IMR-90 (cell line): Measurements from ENCODE around the gene CERS6. TPM values are rescaled to one million over a fixed set of nuclear protein-coding genes. Genes with fewer than 3 reads are reported as not detected.

ENCODE experiments used
- ATAC-seq: fragments of 200-7000 bp; cut with Tn5 transposase; 2 replicates; pipeline ENCODE4 v1.9.1; 2020; ENCODE audit warnings: low read depth, mild to moderate bottlenecking, moderate library complexity
- BruUV-seq: library from RNA; stranded (reverse); fragments of 400-500 nt; replicated peaks from 2 replicates; lab custom pipeline; 2021; lab: Mats Ljungman, UMichigan
- CTCF ChIA-PET: fragments of 300-600 bp; formaldehyde crosslinking; extraction: SDS; loops from one replicate; lab custom pipeline; 2021; ENCODE audit warnings: antibody characterized with exemption; lab: Yijun Ruan, JAX
- POLR2A ChIA-PET: fragments of 300-600 bp; sonication (Branson Sonifier 250); formaldehyde crosslinking; loops from one replicate; lab custom pipeline; 2022; ENCODE audit warnings: antibody characterized with exemption; ENCODE audit not compliant: unreplicated experiment; lab: Charles Lee
- DNase-seq: peaks from one replicate; pipeline ENCODE4 v3.0.0; 2013
- H2AFZ ChIP-seq: replicated peaks from 2 replicates; pipeline ENCODE3; 2013; ENCODE audit warnings: low read length, mild to moderate bottlenecking; ENCODE audit not compliant: poor library complexity
- H2AK5ac ChIP-seq: 2 replicates; pipeline ENCODE4 v1.6.1; 2013; ENCODE audit warnings: low read depth, low read length, inconsistent platforms
- H2AK9ac ChIP-seq: replicated peaks from 2 replicates; pipeline ENCODE3; 2013; ENCODE audit warnings: mild to moderate bottlenecking, low read depth, low read length, moderate library complexity; ENCODE audit not compliant: poor library complexity
- H2BK120ac ChIP-seq: 2 replicates; pipeline ENCODE4 v1.6.1; 2013; ENCODE audit warnings: low read depth, low read length, inconsistent platforms
- H2BK15ac ChIP-seq: 3 replicates; pipeline ENCODE4 v1.6.1; 2013; ENCODE audit warnings: low read depth, low read length, inconsistent platforms
- H2BK20ac ChIP-seq: 2 replicates; pipeline ENCODE4 v1.6.1; 2013; ENCODE audit warnings: low read depth, mild to moderate bottlenecking, inconsistent platforms, low read length, moderate library complexity
- H2BK5ac ChIP-seq: 2 replicates; pipeline ENCODE4 v1.6.1; 2013; ENCODE audit warnings: mild to moderate bottlenecking, low read depth, low read length, inconsistent platforms; ENCODE audit not compliant: poor library complexity, severe bottlenecking
- H3K14ac ChIP-seq: replicated peaks from 2 replicates; pipeline ENCODE4 v1.6.1; 2013; ENCODE audit warnings: low read depth, low read length, inconsistent platforms
- H3K18ac ChIP-seq: 2 replicates; pipeline ENCODE4 v1.6.1; 2013; ENCODE audit warnings: low read depth, low read length, control low read depth
- H3K23ac ChIP-seq: 2 replicates; pipeline ENCODE4 v1.6.1; 2013; ENCODE audit warnings: low read depth, low read length, inconsistent platforms
- H3K27ac ChIP-seq: 2 replicates; pipeline ENCODE4 v1.5.1; 2013; ENCODE audit warnings: mild to moderate bottlenecking, control low read depth, low read length; ENCODE audit not compliant: insufficient read depth
- H3K27me3 ChIP-seq: 2 replicates; pipeline ENCODE4 v1.6.1; 2013; ENCODE audit warnings: low read length; ENCODE audit not compliant: control insufficient read depth, insufficient read depth
- H3K36me3 ChIP-seq: 2 replicates; pipeline ENCODE4 v1.6.1; 2013; ENCODE audit warnings: low read length, mixed read lengths; ENCODE audit not compliant: control insufficient read depth, insufficient read depth
- H3K4ac ChIP-seq: 2 replicates; pipeline ENCODE4 v1.6.1; 2013; ENCODE audit warnings: low read depth, low read length, inconsistent platforms
- H3K4me1 ChIP-seq: 2 replicates; pipeline ENCODE4 v1.6.1; 2013; ENCODE audit warnings: low read length, mixed read lengths; ENCODE audit not compliant: control insufficient read depth, insufficient read depth
- H3K4me2 ChIP-seq: 2 replicates; pipeline ENCODE4 v1.6.1; 2013; ENCODE audit warnings: low read depth, mild to moderate bottlenecking, control low read depth, low read length, moderate library complexity
- H3K4me3 ChIP-seq: 2 replicates; pipeline ENCODE4 v1.5.1; 2013; ENCODE audit warnings: low read depth, mild to moderate bottlenecking, control low read depth, low read length, moderate library complexity; ENCODE audit not compliant: insufficient read depth
- H3K56ac ChIP-seq: 2 replicates; pipeline ENCODE4 v1.6.1; 2013; ENCODE audit warnings: low read length, inconsistent platforms; ENCODE audit not compliant: insufficient read depth; ENCODE audit errors: extremely low read depth
- H3K79me1 ChIP-seq, 2 experiments: 2 replicates each; pipeline ENCODE4 v1.6.1; 2013; ENCODE audit warnings: low read length in 2 of 2, inconsistent platforms in 1 of 2, low read depth in 1 of 2
- H3K9ac ChIP-seq: 2 replicates; pipeline ENCODE4 v1.6.1; 2013; ENCODE audit warnings: low read depth, low read length, control low read depth
- H3K9me1 ChIP-seq: 2 replicates; pipeline ENCODE4 v1.6.1; 2013; ENCODE audit warnings: low read length, inconsistent platforms; ENCODE audit not compliant: insufficient read depth
- H3K9me3 ChIP-seq: 2 replicates; pipeline ENCODE4 v1.6.1; 2013; ENCODE audit warnings: low read length; ENCODE audit not compliant: control insufficient read depth, insufficient read depth
- H4K20me1 ChIP-seq: 2 replicates; pipeline ENCODE4 v1.6.1; 2013; ENCODE audit warnings: low read length, inconsistent platforms; ENCODE audit not compliant: insufficient read depth
- H4K5ac ChIP-seq: 2 replicates; pipeline ENCODE4 v1.6.1; 2013; ENCODE audit warnings: mild to moderate bottlenecking, low read depth, low read length, control low read depth
- H4K8ac ChIP-seq, 2 experiments: 2 replicates each; pipeline ENCODE4 v1.6.1; 2013; ENCODE audit warnings: low read depth in 2 of 2, low read length in 2 of 2, control low read depth in 1 of 2, inconsistent platforms in 1 of 2
- H4K91ac ChIP-seq: 2 replicates; pipeline ENCODE4 v1.6.1; 2013; ENCODE audit warnings: low read depth, low read length, inconsistent platforms; ENCODE audit not compliant: insufficient read depth
- MAFK ChIP-seq: IDR thresholded peaks from 2 replicates; pipeline ENCODE4 v1.6.1; 2012; ENCODE audit warnings: low read depth, low read length, improper control_type of control experiment
- RCOR1 ChIP-seq: IDR thresholded peaks from 2 replicates; pipeline ENCODE4 v1.6.1; 2012; ENCODE audit warnings: mild to moderate bottlenecking, low read length, improper control_type of control experiment; ENCODE audit not compliant: insufficient replicate concordance
- SMC3 ChIP-seq: fragments of 150-350 bp; IDR thresholded peaks from 2 replicates; pipeline ENCODE4 v1.6.1; 2016; ENCODE audit warnings: low read depth, mild to moderate bottlenecking, antibody characterized with exemption, low read length, moderate library complexity
- WGBS, 2 experiments: methylation state at CpG; one replicate each; pipeline versions ENCODE4 v1.1.5 to v1.1.7; 2013; ENCODE audit warnings: missing lambda C conversion rate in 2 of 2; ENCODE audit not compliant: insufficient read length in 1 of 2; ENCODE audit errors: extremely low coverage in 2 of 2; 5-methylcytosine and 5-hydroxymethylcytosine counted together
- dilution Hi-C: fragments of 300-500 bp; cut with HindIII; formaldehyde crosslinking; loops from one replicate; pipeline ENCODE4 v1.14.3; 2018; ENCODE audit warnings: low sequenced_read_pairs; ENCODE audit not compliant: unreplicated experiment
- in situ Hi-C: fragments of 300-500 bp; cut with MboI; formaldehyde crosslinking; loops from 3 replicates; pipeline ENCODE4 v1.14.3; 2019; ENCODE audit warnings: low sequenced_read_pairs, inconsistent platforms, mixed read lengths
- intact Hi-C: fragments of 100-400 bp; cut with micrococcal nuclease; formaldehyde crosslinking; loops from 2 replicates; pipeline ENCODE4 v1.10.0; 2022
- polyA plus RNA-seq, 3 experiments: library from polyadenylated mRNA; depleted of rRNA; stranded (reverse); fragments of >200 nt; gene quantifications; 2 replicates each; pipeline ENCODE4 v1.2.3, GENCODE V29; 2012; ENCODE audit warnings: low replicate concordance in 1 of 3
- total RNA-seq: library from RNA; depleted of rRNA; stranded (reverse); fragments of >200 nt; gene quantifications from 2 replicates; pipeline ENCODE4 v1.2.3, GENCODE V29; 2012
- TF ChIP-seq, protein P1 (sequence below): fragments of 150-350 bp; IDR thresholded peaks from 2 replicates; pipeline ENCODE4 v1.6.1; 2016; ENCODE audit warnings: low read depth, mild to moderate bottlenecking, low read length, moderate library complexity, borderline replicate concordance
- TF ChIP-seq, protein P2 (sequence below): fragments of 150-350 bp; IDR thresholded peaks from 2 replicates; pipeline ENCODE4 v1.6.1; 2017; ENCODE audit warnings: mild to moderate bottlenecking, antibody characterized with exemption, low read length, low read depth

CERS6 gene
- total and polyA plus RNA-seq, 2 of the 4 experiments (the other 2 are of a cell fraction), result 2.1 to 5.7 TPM

DNA sequence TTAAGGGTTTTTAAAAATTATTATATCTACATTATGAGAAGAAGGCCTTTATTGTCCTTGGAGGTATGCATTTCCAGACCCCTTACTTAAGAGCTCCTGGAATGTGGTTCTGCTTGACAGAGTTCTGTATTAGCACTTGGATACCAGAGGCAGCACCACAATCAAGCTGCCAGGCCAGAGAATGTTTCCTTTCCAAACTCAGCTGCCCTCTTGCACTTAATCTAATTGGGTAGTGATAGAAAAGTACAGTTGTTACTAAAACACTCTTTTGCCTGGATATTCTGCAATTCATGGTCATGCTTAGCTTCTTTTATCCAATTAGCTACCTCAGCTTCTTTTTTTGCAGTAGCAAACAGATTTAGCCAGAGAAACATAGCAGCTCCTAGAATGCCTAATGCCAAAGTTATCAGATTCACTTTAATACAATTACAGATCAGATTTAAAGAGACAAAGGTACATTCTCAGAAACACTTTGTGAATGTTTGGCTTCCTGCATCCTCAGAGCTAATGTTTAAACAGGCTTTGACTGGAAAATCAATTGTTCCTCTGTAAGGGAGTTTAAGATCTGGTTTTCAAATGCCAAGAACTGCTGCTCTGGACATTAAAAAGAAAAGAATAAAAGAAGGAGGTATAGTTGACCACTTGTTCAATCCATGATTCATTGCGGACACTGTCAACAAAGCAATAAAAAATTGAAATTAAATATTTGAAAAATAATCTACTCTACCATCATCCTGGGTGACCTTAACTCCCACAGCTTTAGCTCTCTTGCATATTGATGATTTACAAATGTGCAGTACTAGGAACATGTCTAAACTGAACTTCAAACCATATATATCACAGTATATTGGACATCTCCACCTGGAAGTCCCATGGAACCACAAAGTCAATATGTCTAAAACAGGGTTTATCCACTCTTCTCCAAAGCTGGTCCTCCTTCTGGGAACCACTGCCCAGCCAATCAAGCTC, 359.2 kb downstream of the CERS6 start:
- Histone ChIP-seq H2AFZ (no peak overlapping the region), H2BK15ac (no peak overlapping the region), H3K9me1 (no peaks in the 10 kb centered on the region), H3K18ac (no peak overlapping the region), H3K4me1 (peaks cover 2% of the 10 kb centered on the region; the same call in 1 of the 2 replicates), H3K4me3 (no peak overlapping the region), H4K91ac (no peak overlapping the region), H4K8ac (no peak overlapping the region), H3K4ac (no peak overlapping the region), H3K27ac (no peak overlapping the region), H2BK5ac (no peak overlapping the region), H3K36me3 (no peaks in the 10 kb centered on the region), H3K23ac (no peak overlapping the region), H3K9ac (no peak overlapping the region), H2AK5ac (no peak overlapping the region), H2BK120ac (no peak overlapping the region), H3K79me1 (no peaks in the 10 kb centered on the region), H3K9me3 (no peaks in the 10 kb centered on the region), H3K56ac (no peak overlapping the region), H2AK9ac (no peak overlapping the region), H3K14ac (no peak overlapping the region), H3K27me3 (no peaks in the 10 kb centered on the region), H4K20me1 (no peaks in the 10 kb centered on the region), H3K4me2 (no peak overlapping the region), H2BK20ac (no peak overlapping the region), H4K5ac (no peak overlapping the region)
- TF ChIP-seq, protein P1, sequence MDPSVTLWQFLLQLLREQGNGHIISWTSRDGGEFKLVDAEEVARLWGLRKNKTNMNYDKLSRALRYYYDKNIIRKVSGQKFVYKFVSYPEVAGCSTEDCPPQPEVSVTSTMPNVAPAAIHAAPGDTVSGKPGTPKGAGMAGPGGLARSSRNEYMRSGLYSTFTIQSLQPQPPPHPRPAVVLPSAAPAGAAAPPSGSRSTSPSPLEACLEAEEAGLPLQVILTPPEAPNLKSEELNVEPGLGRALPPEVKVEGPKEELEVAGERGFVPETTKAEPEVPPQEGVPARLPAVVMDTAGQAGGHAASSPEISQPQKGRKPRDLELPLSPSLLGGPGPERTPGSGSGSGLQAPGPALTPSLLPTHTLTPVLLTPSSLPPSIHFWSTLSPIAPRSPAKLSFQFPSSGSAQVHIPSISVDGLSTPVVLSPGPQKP, result no peak
- TF ChIP-seq MAFK (no peak), SMC3 (no peak), RCOR1 (no peak)
- TF ChIP-seq, protein P2, sequence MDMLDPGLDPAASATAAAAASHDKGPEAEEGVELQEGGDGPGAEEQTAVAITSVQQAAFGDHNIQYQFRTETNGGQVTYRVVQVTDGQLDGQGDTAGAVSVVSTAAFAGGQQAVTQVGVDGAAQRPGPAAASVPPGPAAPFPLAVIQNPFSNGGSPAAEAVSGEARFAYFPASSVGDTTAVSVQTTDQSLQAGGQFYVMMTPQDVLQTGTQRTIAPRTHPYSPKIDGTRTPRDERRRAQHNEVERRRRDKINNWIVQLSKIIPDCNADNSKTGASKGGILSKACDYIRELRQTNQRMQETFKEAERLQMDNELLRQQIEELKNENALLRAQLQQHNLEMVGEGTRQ, result no peak
- ATAC-seq (no peak), DNase-seq (no peak)
- ChIA-PET POLR2A (no interaction called here), CTCF (interaction anchor here (1.0 kb wide), 1 partner anchor 25 kb away, joined by 4 read pairs; no protein-coding TSS in a partner anchor)
- intact Hi-C loops (no loop called here), dilution Hi-C loops (no loop called here), in situ Hi-C loops (no loop called here)
- no CpG with 5 or more reads among the region's 1 CpG for WGBS, 2 experiments
- BruUV-seq, result no TSS peak
